ENCODE data around the gene CPA2.

The CPA2 gene

DNA sequence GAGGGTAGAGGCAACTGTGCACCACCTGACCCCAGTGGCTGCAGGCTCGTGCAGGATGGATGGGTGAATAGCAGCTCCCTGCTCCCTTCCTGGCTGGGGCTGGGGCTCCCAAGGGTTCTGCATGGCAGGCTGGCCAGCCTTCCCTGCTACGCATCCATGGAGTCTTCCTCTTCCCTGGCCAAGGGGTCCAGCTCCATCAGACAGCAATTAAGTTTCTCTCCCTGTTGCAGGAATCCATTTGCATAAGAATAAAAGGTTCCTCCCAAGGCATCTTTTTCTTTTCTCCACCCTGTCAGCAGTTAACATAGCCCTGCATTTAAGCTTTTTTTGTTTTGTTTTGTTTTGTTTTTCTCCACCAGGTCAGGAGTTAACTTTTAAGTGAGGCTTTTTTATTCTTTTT, 10.0 kb upstream of the CPA2 start:
- no peak for DNase-seq

GRCh38 chr7:130258494-130259078, 8.1 kb upstream of the CPA2 start:
- DNase-seq, result no peak

DNA sequence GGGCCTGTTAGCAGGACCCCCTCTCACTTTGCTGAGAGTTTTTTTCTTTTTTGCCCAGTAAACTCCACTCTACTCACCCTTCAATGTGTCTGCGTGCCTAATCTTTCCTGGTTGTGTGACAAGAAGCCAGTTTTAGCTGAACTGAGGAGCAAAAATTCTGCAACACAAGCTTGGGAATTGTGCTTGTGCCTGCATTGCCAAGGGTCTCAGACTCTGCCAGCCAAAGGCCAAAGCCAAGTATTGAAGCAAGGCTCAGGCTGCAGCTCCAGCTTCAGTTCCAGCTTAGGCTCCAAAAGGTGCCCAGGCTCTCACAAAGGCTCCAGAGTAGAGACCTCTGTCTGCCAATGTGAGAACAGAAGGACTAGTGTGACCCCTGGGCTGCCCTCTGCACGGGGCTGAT, 4.2 kb upstream of the CPA2 start:
- no peak for DNase-seq

- no peak for DNase-seq
These were observed 3.5 kb upstream of the CPA2 start for GRCh38 chr7:130263130-130263529.

GRCh38 chr7:130266961-130267321, 278 bp downstream of the CPA2 start:
- DNase-seq, result no peak

DNA sequence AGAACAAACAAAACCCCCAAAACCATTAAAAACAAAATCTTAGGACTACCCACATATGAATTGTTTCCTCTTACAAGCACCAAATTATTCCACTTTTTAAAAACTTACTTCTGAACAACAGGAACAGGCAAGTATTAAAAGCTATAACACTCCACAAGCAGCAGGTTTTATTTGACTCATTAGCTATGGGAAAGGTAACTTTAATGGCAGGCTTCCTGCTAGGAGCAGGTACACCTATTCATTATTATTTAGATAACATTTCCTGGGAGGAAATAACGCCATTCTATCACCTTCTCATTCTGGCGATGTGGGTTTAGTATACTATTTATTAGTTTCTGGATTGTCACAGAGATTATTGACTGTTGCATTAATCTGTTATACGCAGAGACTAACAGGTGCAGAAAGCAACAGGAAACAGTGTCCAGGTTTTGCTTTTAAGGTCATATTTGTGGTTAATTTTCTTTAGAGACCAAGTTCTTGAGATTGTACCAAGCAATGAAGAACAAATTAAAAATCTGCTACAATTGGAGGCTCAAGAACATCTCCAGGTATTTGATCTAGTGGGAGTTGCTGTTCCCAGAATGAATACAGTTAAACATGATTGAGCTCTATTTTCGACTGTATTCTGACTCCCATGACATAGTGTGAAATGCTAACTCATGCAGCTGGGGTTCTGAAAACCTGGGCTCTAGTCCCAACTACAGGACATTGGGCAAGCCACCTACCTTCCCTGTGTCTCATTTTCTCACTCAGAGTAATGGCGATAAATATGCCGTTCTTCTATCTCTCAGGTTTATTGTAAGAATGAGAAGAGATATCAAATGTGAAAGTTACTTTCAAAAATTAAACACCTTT, 2.0 kb downstream of the CPA2 start:
- no peak for DNase-seq

GRCh38 chr7:130269318-130269694, 2.6 kb downstream of the CPA2 start:
- no peak for DNase-seq

DNA sequence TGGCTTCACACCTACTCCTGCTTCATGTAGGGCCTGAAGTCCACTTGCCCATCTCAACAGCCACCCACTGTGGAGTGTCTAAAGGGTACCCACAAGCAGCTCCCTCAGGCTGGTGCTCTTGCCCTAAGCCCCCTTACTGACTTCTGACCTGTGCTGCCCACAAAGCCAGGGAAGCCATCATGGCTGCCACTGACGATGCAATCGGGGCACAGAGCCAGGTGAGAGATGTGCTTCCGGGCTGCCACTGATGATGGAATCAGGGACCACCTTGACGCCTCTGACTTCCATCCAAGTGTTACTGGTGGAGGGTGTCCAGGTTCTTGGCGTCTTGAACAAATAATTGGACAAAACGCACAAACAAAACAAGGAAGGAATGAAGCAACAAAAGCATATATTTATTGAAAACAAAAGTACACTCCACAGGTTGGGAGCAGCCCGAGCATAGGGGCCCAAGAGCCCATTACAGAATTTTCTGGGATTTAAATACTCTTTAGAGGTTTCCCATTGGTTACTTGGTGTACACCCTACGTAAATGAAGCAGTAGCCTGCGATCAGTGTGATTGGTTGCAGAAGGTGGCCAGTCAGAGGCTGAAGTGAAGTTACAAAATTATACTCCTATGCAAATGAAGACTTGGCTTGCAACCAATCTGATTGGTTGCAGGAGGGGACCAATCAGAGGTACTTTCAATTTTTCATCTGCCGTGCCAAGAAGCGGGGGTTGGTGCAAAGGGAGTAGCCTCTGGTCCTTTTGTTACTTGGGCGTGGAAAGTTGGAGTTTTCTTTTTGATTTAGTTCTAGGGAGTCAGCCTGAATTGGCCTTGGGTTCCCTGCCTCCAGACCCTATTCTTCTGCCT, 4.5 kb downstream of the CPA2 start:
- no peak for DNase-seq

DNA sequence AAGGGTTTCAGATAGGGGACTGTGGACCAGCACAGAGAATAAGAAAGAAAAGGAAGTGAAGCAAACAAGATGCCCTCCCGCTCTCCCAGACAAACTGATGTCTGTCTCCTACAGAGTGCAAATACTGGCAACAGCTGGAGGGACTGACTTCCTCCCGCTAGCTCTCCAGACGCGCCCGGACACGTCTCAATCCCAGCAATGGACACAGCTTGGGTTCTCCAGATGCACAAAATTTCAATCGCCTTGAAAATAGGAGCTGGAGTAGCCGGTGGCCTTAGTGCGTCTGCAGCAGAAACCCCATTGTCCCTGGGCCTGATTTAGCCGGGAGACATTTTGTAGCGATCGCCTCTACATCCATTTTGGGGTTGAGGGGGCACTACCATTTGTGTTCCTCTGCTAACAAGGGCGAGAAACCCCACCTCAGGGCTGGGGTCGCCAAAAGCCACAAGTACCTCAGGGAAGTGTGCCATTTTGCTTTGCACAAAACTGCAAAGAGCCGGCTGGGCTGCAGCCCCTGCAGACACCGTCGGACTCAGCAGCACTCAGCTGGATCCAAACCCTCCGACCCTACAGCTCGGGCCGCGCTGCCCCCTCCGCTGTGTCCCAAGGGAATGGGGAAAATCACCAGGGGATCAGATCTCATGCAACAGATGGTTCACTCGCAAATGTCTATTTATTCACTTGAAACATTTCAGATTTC, 5.9 kb downstream of the CPA2 start:
- no peak for DNase-seq

DNA sequence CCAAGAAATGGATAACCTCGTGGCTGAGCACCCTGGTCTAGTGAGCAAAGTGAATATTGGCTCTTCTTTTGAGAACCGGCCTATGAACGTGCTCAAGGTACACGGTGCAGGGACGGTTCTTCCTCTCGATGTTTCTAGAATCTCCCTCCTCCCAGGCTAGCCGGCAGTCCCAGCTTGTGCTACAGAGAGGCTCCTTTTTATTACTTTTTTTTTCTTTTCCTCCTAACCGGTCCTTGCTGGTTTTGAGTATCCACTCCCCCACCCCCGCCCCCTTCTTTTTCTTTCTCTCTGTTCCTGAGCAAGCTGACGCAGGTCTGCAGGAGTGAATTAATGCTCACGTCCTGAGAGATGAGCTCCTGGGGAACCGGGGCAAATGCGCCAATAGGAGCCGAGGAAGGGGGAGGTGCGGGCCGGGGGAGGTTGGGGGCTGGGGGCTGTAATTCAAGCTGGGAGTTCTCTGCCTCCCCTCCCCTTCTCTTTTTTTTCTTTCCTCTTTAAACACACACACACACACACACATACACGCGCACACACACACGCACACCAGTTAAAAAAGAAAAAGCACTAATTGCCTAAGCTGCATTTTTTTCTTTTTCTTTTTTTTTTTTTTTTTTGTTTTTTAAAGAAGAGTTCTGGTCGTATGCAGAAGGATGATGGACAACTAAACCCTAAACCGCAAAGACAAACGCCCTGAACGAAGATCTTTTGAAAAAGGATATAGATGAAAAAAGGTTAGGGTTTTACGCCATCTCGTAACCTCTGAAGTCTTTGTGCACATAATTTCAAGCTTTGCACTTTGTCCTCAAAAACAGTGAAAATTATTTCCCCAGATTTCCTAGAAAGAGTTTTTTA, 6.6 kb downstream of the CPA2 start:
- peak in 1 of 2 donors; percentile 7 for DNase-seq

- DNase-seq, result no peak
These were observed 7.2 kb downstream of the CPA2 start for GRCh38 chr7:130273933-130274255.

DNA sequence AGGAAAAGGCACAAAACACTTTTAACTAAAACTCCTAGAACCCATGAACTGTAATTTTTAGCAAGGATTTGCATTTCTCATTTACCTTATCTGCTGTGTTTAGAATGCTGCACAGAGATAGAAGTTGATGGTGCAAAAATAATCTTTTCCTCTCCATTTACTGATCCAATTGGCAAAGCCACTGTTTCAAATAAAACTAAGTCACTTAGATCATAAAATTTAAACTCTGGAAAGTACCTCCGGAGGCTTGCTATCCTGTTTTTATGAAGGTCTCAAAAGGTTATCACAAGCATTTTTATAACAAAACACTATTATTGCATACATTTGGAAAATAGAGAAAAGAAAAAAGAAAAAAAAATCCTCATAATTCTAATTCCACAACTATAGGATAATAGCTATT, 7.6 kb downstream of the CPA2 start:
- DNase-seq, result no peak

- no peak for DNase-seq
These were observed 8.4 kb downstream of the CPA2 start for GRCh38 chr7:130274983-130275591.

DNA sequence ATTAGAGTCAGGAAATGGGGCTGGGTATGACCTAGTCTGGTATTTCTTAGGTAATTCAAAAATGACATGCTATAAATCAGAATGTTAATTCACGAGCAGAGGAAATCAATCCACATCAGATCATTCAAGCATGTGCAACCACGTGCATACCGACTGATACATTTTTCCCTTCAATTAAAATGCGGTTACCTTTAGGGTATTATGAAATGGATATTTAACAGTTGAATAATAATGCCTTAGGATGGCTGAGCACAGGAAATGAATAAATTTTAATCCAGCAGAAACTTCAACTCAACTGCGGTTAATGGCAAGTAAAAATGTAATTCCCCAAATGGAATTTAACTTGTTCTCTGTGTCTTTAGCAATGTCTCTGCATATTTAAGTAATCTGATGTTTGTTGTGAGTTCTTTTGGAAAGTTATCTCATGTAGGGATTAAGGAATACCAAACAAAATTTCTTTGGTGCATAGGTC, 9.2 kb downstream of the CPA2 start:
- no peak for DNase-seq

DNA sequence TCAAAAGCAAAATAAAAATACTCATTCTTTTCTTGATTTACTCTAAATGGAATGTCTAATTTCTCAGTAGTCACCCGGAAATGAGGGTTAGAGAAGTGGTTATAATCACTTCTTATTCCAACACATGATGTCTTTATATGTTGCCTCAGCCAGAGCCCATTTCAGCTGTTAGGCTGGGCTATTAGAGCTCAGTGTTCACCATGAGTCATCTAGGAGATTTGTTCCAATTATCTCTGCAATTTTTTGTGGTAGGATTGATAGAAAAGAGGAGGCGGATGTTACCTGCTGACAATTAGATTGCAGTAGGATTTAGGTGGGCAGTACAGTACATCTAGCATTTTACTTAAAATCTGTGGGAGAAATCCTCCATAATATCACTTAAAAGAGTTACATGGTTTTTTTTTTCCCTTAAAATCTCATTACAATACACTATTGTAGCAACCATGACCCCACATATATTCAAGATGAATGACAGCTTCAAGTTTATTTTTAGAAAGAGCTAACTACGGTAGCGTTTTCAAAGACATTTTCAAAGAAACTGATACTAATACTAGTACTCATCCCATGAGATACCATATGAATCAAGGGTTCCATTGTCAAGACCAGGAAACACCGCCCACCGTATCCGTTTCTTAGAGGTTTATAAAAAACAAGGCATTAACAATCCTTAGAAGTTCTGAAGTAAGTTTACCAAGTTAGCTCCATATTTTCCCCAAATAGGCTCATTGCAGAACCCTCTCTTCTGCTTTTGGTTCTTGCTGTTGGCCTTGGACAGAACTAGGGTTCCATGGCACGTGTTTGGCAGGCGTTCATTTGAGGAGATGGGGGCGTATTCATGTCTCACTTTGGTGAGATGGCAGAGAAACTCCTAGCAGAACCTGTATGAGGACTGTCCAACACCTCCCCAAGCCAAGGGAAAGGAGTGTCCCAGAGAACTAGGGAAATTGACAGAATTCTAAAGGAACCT, 10.4 kb downstream of the CPA2 start:
- DNase-seq, result peak; percentile 53 to 64

DNA sequence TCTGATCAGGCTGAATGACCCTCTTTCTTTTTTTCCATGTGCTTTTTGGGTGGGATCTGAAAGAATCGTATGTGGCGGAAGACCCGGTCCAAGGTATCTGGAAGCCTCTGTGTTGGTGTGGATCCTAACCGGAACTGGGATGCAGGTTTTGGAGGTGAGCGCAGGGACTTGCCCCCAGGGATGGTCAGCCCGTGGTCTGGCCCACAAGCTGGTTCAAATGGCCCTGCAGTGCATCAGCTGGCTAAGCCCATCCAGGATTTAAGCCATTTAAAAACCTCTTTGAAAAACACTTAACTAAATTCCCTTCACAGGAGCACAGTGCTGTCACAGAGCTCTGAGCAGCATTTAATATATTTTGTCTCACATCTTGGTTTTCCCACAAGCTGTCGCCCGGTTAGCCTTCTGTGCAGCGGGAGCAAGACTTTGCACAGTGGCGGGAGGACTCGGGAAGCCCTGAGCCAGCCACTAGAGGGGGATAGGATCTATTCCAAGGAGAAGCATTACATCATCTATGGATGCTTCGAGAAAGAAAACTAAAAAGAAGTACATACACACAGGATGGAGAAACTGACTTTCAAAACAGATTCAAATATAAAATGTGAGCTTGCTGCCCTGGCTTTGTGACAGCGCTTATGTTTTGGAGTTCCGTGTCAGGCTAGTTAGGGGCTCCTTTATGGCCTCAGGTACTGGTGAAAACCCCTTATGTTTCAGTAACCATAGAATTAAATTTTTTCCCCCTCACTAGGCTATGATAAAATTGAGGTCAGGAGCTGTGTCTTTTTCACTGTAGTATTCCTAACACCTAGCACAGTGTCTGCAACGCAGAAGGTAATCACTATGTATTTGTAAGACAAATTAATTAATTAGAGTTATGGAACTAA, 11.3 kb downstream of the CPA2 start:
- no peak for DNase-seq

GRCh38 chr7:130278860-130279259, 12.2 kb downstream of the CPA2 start:
- DNase-seq, result no peak

DNA sequence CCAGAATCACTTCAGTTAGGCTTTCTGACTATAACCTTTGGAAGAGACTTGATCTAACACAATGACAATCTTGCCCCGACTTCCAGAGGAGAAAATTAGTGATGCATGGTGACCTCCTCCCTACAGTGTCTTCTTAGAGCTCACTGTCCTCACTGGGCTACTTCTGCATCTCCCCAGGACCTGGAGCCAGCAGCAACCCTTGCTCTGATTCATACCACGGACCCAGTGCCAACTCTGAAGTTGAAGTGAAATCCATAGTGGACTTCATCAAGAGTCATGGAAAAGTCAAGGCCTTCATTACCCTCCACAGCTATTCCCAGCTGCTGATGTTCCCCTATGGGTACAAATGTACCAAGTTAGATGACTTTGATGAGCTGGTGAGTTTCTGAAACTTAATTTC, 12.6 kb downstream of the CPA2 start:
- no peak for DNase-seq

DNA sequence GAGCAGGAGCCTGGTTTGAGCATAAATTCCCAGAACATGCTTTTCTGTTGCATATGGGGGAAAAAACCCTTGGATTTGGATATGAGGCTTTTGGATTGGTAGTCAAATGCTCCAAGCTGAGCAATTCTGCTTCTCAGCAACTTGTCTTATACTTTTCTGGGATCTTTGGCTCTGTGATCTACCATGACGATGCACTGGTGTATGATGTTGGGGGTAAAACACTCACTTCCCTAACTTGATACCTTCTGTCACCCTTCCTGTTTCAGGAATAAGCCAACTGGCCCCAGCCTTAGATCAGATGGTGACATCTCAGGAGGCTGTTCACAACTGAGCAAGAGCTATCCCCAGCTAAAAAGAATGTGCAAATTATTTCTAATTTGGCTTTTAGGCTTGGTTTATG, 13.2 kb downstream of the CPA2 start:
- no peak for DNase-seq

DNA sequence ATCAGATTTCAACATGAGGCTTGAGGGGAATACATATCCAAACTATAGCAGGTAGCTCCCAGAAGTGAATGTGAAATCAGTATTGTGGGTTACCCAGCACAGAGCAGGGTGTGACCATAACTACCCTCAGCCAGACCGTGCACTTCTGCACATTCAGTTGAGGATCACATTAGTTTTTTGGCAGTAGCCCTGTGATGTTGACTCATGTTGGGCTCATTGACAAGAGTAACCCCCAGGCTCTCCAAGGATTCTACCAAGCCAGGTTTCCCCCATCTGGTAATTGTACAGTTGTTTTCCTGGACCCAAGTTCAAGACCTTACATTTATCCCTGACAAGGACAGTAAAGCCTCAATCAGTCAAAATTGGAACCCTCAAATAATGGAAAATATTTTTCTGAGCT, 14.6 kb downstream of the CPA2 start:
- DNase-seq, result no peak
